Muscle of leg (tissue), 11 donors: Measurements from ENCODE around the gene PLCB4. TPM values are rescaled to one million over a fixed set of nuclear protein-coding genes. Genes with fewer than 3 reads are reported as not detected.

ENCODE experiments used
- DNase-seq: peaks from one replicate; pipeline ENCODE4 v3.0.0; 2013
- H3K27ac ChIP-seq: one replicate; pipeline ENCODE4 v1.5.1; 2013; ENCODE audit warnings: mild to moderate bottlenecking, low read length, control low read depth
- H3K27me3 ChIP-seq: one replicate; pipeline ENCODE4 v1.6.1; 2013; ENCODE audit warnings: low read length; ENCODE audit not compliant: control insufficient read depth, insufficient read depth
- H3K36me3 ChIP-seq: one replicate; pipeline ENCODE4 v1.6.1; 2013; ENCODE audit warnings: low read length; ENCODE audit not compliant: control insufficient read depth, insufficient read depth
- H3K4me1 ChIP-seq: one replicate; pipeline ENCODE4 v1.6.1; 2013; ENCODE audit warnings: low read length; ENCODE audit not compliant: control insufficient read depth, insufficient read depth
- H3K4me3 ChIP-seq: one replicate; pipeline ENCODE4 v1.5.1; 2013; ENCODE audit warnings: low read length, control low read depth
- H3K9me3 ChIP-seq: replicated peaks from 2 replicates; pipeline ENCODE4 v1.6.1; 2013; ENCODE audit warnings: low read depth, low read length; ENCODE audit not compliant: control insufficient read depth
- WGBS: methylation state at CpG from one replicate; pipeline ENCODE4 v1.1.5; 2013; ENCODE audit warnings: missing lambda C conversion rate; ENCODE audit not compliant: insufficient coverage; 5-methylcytosine and 5-hydroxymethylcytosine counted together
- polyA plus RNA-seq, 8 donors: library from polyadenylated mRNA; unstranded; fragments of 120-200 nt; gene quantifications; one replicate each; pipeline versions ENCODE4 v1.2.1 to v1.2.3, GENCODE V29; 2013; ENCODE audit warnings: inconsistent platforms in 1 of 8, low replicate concordance in 1 of 8; ENCODE audit not compliant: insufficient read length in 8 of 8, insufficient read depth in 1 of 8
- total RNA-seq: library from RNA; stranded (reverse); fragments of 120-200 nt; gene quantifications from one replicate; pipeline ENCODE4 v1.2.4, GENCODE V29; 2013

PLCB4 gene
- total and polyA plus RNA-seq, 9 donors: 3.1 to 5.8 (median 4.3) TPM

GRCh38 chr20:9339708-9340107 lies 270.8 kb downstream of the PLCB4 start:
- no CpG with 5 or more reads among the region's 3 CpGs for WGBS
- H3K9me3 ChIP-seq: no peaks in the 10 kb centered on the region

DNA sequence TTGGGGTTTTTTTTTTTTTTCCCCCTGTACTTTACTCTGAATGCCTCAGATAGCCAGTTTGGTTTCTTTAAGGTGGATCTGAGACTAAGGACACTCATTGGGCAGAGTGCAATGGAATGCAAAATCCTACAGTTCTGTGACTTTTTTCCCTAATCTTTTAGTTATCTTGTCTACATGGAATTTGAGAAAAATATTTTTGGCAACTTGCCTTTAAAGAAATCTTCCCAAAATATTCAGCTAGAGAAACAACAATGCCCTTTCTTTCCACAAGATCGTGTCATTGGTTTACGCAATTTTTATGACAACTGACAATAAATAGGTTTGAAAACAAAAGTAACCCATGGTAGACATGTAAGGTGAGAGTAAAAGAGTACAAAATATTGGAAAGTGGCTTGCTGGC lies 273.8 kb downstream of the PLCB4 start:
- Histone ChIP-seq H3K4me1 (peaks cover 11% of the 10 kb centered on the region), H3K27me3 (no peaks in the 10 kb centered on the region), H3K36me3 (no peaks in the 10 kb centered on the region), H3K9me3 (no peaks in the 10 kb centered on the region), H3K27ac (no peak overlapping the region), H3K4me3 (no peak overlapping the region)
- DNase-seq: no peak
- WGBS: no CpG with 5 or more reads among the region's 2 CpGs

More at GRCh38 chr20:9339708-9340107, 270.8 kb downstream of the PLCB4 start:
- H3K27ac ChIP-seq: no peak overlapping the region
- H3K4me3 ChIP-seq: no peak overlapping the region
- H3K4me1 ChIP-seq: peaks cover 6% of the 10 kb centered on the region
- no peaks in the 10 kb centered on the region for H3K36me3 ChIP-seq
- no peaks in the 10 kb centered on the region for H3K27me3 ChIP-seq
- DNase-seq: no peak

GRCh38 chr20:9344083-9344920 lies 275.4 kb downstream of the PLCB4 start:
- no peaks in the 10 kb centered on the region for H3K9me3 ChIP-seq
- H3K36me3 ChIP-seq: no peaks in the 10 kb centered on the region
- H3K4me3 ChIP-seq: no peak overlapping the region
- WGBS: 17% methylated on average over 8 of the region's 11 CpGs
- peaks cover 11% of the 10 kb centered on the region for H3K4me1 ChIP-seq
- DNase-seq: peak; percentile 90
- no peaks in the 10 kb centered on the region for H3K27me3 ChIP-seq
- peak overlapping the region; percentile 66 for H3K27ac ChIP-seq

DNA sequence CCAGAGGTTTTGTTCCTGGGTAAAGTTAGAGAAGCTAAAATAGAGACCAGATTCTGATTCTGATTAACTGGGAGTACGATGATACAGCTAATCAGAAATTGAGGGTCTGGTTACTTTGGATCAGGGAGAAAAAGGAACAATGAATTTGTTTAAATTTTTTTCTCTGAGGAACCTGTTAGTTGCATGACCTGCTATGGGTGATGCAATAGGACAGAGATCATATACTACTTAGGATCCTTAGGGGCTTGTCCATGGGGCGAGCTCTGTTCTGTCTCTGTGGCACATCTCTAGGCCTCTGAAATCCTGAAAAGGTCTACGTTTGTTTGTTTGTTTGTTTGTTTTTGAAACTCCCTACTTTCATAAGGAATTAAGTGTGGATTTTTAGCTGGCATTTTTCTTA lies 279.4 kb downstream of the PLCB4 start:
- Histone ChIP-seq H3K4me3 (no peak overlapping the region), H3K4me1 (peaks cover 11% of the 10 kb centered on the region), H3K36me3 (no peaks in the 10 kb centered on the region), H3K27ac (no peak overlapping the region), H3K27me3 (no peaks in the 10 kb centered on the region), H3K9me3 (no peaks in the 10 kb centered on the region)
- 100% methylated on average over 1 of the region's 3 CpGs for WGBS
- no peak for DNase-seq

DNA sequence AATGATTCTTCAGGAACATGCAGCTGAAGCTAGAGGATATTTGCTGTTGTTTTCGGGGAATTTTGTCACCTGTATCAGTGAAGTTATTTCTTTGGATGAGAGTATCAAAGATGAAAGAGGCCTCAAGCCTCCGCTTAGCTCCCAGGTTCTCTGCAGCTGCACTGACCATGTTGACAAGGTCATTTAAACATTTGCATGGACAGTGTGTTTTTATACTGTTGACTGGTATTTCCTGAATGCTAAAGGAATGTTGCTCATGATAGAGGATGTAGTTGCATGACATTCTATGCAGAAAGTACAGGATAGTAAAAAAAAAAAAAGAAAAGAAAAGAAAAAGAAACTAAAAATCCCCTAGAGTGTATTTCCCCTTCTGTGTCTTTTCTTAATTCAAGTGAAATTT lies 279.9 kb downstream of the PLCB4 start:
- WGBS: 67% methylated on average over 2 of the region's 2 CpGs
- Histone ChIP-seq H3K9me3 (no peaks in the 10 kb centered on the region), H3K4me3 (no peak overlapping the region), H3K36me3 (no peaks in the 10 kb centered on the region), H3K4me1 (peaks cover 10% of the 10 kb centered on the region), H3K27ac (no peak overlapping the region), H3K27me3 (no peaks in the 10 kb centered on the region)
- no peak for DNase-seq

GRCh38 chr20:9349249-9349648 lies 280.4 kb downstream of the PLCB4 start:
- Histone ChIP-seq H3K36me3 (no peaks in the 10 kb centered on the region), H3K4me3 (no peak overlapping the region), H3K27ac (no peak overlapping the region), H3K4me1 (peaks cover 5% of the 10 kb centered on the region), H3K9me3 (no peaks in the 10 kb centered on the region), H3K27me3 (no peaks in the 10 kb centered on the region)
- 78% methylated on average over 1 of the region's 4 CpGs for whole genome bisulfite sequencing
- no peak for DNase-seq

DNA sequence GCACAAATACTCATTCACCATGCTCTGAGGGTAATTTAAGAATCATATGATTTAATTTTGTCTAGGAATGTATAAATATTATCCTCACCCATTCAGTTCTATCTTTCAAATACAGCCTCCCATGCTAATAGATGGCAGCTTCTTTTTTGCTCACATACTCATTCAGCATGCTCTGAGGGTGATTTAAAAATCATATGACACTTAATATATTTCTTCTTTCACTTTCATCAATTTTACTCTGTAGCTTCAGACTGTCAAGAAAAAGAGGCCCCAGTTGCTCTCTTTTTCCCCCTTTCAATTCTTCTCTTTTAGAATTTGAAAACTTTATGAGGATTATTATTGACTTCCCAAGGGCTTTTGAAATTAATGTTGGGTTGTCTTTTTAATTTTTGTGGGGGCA lies 283.9 kb downstream of the PLCB4 start:
- Histone ChIP-seq H3K4me1 (no peaks in the 10 kb centered on the region), H3K27me3 (no peaks in the 10 kb centered on the region), H3K4me3 (no peak overlapping the region), H3K36me3 (no peaks in the 10 kb centered on the region), H3K27ac (no peak overlapping the region), H3K9me3 (no peaks in the 10 kb centered on the region)
- no peak for DNase-seq

- Histone ChIP-seq H3K4me1 (no peaks in the 10 kb centered on the region), H3K9me3 (no peaks in the 10 kb centered on the region), H3K27me3 (no peaks in the 10 kb centered on the region), H3K4me3 (no peak overlapping the region), H3K27ac (no peak overlapping the region), H3K36me3 (no peaks in the 10 kb centered on the region)
- 58% methylated on average over 2 of the region's 2 CpGs for WGBS
- no peak for DNase-seq
These were observed 284.5 kb downstream of the PLCB4 start for GRCh38 chr20:9353180-9353915.

- no CpG with 5 or more reads among the region's 1 CpG for WGBS
- no peak overlapping the region for H3K4me3 ChIP-seq
- H3K36me3 ChIP-seq: no peaks in the 10 kb centered on the region
- no peaks in the 10 kb centered on the region for H3K27me3 ChIP-seq
- no peaks in the 10 kb centered on the region for H3K4me1 ChIP-seq
- no peak for DNase-seq
- no peaks in the 10 kb centered on the region for H3K9me3 ChIP-seq
- H3K27ac ChIP-seq: no peak overlapping the region
These were observed 285.0 kb downstream of the PLCB4 start for GRCh38 chr20:9353916-9354276.

DNA sequence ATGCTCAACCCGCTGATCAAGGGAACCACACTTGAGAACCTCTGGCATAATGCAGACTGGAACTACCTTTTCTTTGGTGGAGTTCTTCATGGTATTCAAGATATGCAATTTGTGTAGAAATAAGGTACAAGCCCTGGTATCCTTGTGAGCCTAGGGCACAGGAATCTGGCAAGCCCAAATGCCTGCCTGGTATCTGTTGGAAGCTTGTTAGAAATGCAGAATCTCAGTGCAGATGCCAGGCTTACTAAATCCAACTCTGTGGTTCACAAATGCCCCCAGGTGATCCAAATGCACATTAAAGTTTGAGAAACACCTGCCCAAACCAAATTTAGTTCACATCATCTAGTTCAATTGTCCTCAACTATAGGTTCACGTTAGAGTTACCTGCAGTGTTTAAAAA lies 285.7 kb downstream of the PLCB4 start:
- Histone ChIP-seq H3K9me3 (no peaks in the 10 kb centered on the region), H3K36me3 (no peaks in the 10 kb centered on the region), H3K4me1 (peaks cover 3% of the 10 kb centered on the region), H3K27ac (no peak overlapping the region), H3K4me3 (no peak overlapping the region), H3K27me3 (no peaks in the 10 kb centered on the region)
- no peak for DNase-seq
- no CpG with 5 or more reads among the region's 2 CpGs for WGBS
